Upper lobe of left lung (tissue), 4 donors: Measurements from ENCODE around the gene IGF2R.

Experiments used
- CTCF ChIP-seq, 6 experiments: fragments of 450-650 bp in 4 of 6; fragments of 200-600 bp in 2 of 6; sonication (generic) in 2 of 6; IDR thresholded peaks; one replicate each; pipeline ENCODE4 v1.5.1; 2016 to 2019; ENCODE audit warnings: antibody characterized with exemption in 6 of 6
- POLR2A ChIP-seq, 4 donors: fragments of 450-650 bp; IDR thresholded peaks; one replicate each; pipeline ENCODE4 v1.5.1; 2016 to 2017; ENCODE audit warnings: antibody characterized with exemption in 4 of 4, mild to moderate bottlenecking in 2 of 4
- POLR2AphosphoS5 ChIP-seq, 2 donors: sonication (generic); formaldehyde crosslinking; IDR thresholded peaks; one replicate each; pipeline ENCODE4 v1.5.1; 2017; ENCODE audit warnings: antibody characterized with exemption in 2 of 2

- TF ChIP-seq CTCF (IDR thresholded peaks at IDR 0.05) (no peak), POLR2A (IDR thresholded peaks at IDR 0.05) (no peak), POLR2AphosphoS5 (IDR thresholded peaks at IDR 0.05) (no peak)
These were observed 5.8 kb upstream of the IGF2R start for GRCh38 chr6:159963111-159963510.
